H9 (cell line): Measurements from ENCODE around the gene MDK. TPM values are rescaled to one million over a fixed set of nuclear protein-coding genes. Genes with fewer than 3 reads are reported as not detected.
A peak's percentile ranks its signal among the peaks of the same experiment; 100 is the strongest.

Source experiments
- DNase-seq: peaks from one replicate; pipeline ENCODE4 v3.0.0-alpha.2; 2017
- H2AFZ ChIP-seq: one replicate; pipeline ENCODE4 v1.6.1; 2013; ENCODE audit warnings: mild to moderate bottlenecking, low read length, control low read depth, moderate library complexity
- H2AK5ac ChIP-seq: 2 replicates; pipeline ENCODE4 v1.6.1; 2013; ENCODE audit warnings: low read length, control low read depth, mixed read lengths; ENCODE audit not compliant: insufficient read length
- H2BK120ac ChIP-seq: one replicate; pipeline ENCODE4 v1.6.1; 2013; ENCODE audit warnings: low read depth, mild to moderate bottlenecking, low read length, control low read depth, inconsistent platforms; ENCODE audit not compliant: poor library complexity, severe bottlenecking
- H2BK12ac ChIP-seq: 2 replicates; pipeline ENCODE4 v1.6.1; 2013; ENCODE audit warnings: low read length, control low read depth, mixed read lengths, low read depth; ENCODE audit not compliant: insufficient read length
- H2BK15ac ChIP-seq: 2 replicates; pipeline ENCODE4 v1.6.1; 2013; ENCODE audit warnings: low read depth, low read length, control low read depth
- H2BK20ac ChIP-seq: one replicate; pipeline ENCODE4 v1.6.1; 2013; ENCODE audit warnings: low read depth, mild to moderate bottlenecking, low read length, control low read depth, inconsistent platforms; ENCODE audit not compliant: poor library complexity, severe bottlenecking
- H2BK5ac ChIP-seq: 2 replicates; pipeline ENCODE4 v1.6.1; 2013; ENCODE audit warnings: low read length, control low read depth, mixed read lengths; ENCODE audit not compliant: insufficient read length
- H3K14ac ChIP-seq: 2 replicates; pipeline ENCODE4 v1.6.1; 2013; ENCODE audit warnings: low read length, control low read depth; ENCODE audit not compliant: insufficient read depth
- H3K18ac ChIP-seq: 2 replicates; pipeline ENCODE4 v1.6.1; 2013; ENCODE audit warnings: low read depth, mild to moderate bottlenecking, mixed read lengths, low read length, control low read depth; ENCODE audit not compliant: insufficient read length
- H3K23ac ChIP-seq: 2 replicates; pipeline ENCODE4 v1.6.1; 2013; ENCODE audit warnings: low read length, control low read depth, mixed read lengths, low read depth; ENCODE audit not compliant: insufficient read length
- H3K23me2 ChIP-seq: 2 replicates; pipeline ENCODE4 v1.6.1; 2013; ENCODE audit warnings: low read depth, mild to moderate bottlenecking, mixed read lengths, low read length, control low read depth; ENCODE audit not compliant: insufficient read length, poor library complexity, severe bottlenecking
- H3K27ac ChIP-seq: 2 replicates; pipeline ENCODE4 v1.5.1; 2013; ENCODE audit warnings: low read length, control low read depth, mixed read lengths, low read depth; ENCODE audit not compliant: insufficient read length
- H3K27me3 ChIP-seq: 2 replicates; pipeline ENCODE4 v1.6.1; 2013; ENCODE audit warnings: low read length, control low read depth, inconsistent platforms; ENCODE audit not compliant: insufficient read depth
- H3K4ac ChIP-seq: 2 replicates; pipeline ENCODE4 v1.6.1; 2013; ENCODE audit warnings: low read depth, mild to moderate bottlenecking, control low read depth, inconsistent platforms, low read length, moderate library complexity
- H3K4me1 ChIP-seq: 2 replicates; pipeline ENCODE4 v1.6.1; 2013; ENCODE audit warnings: low read length, control low read depth, inconsistent platforms; ENCODE audit not compliant: insufficient read depth
- H3K4me2 ChIP-seq: 2 replicates; pipeline ENCODE4 v1.6.1; 2013; ENCODE audit warnings: low read length, control low read depth, mixed read lengths; ENCODE audit not compliant: insufficient read length, insufficient read depth
- H3K56ac ChIP-seq: 2 replicates; pipeline ENCODE4 v1.6.1; 2013; ENCODE audit warnings: low read depth, mild to moderate bottlenecking, mixed read lengths, low read length, control low read depth; ENCODE audit not compliant: insufficient read length
- H3K79me1 ChIP-seq: 2 replicates; pipeline ENCODE4 v1.6.1; 2013; ENCODE audit warnings: low read depth, mild to moderate bottlenecking, moderate library complexity, low read length, control low read depth, inconsistent platforms; ENCODE audit not compliant: insufficient read depth, poor library complexity, severe bottlenecking
- H3K79me2 ChIP-seq: 2 replicates; pipeline ENCODE4 v1.6.1; 2013; ENCODE audit warnings: low read length, control low read depth, inconsistent platforms; ENCODE audit not compliant: insufficient read depth
- H3K9ac ChIP-seq: 2 replicates; pipeline ENCODE4 v1.6.1; 2013; ENCODE audit warnings: low read length, control low read depth, mixed read lengths; ENCODE audit not compliant: insufficient read length; ENCODE audit errors: extremely low read depth
- H3K9me3 ChIP-seq: one replicate; pipeline ENCODE4 v1.6.1; 2013; ENCODE audit warnings: low read depth, low read length, inconsistent platforms; ENCODE audit not compliant: control insufficient read depth
- H3T11ph ChIP-seq: one replicate; pipeline ENCODE4 v1.6.1; 2013; ENCODE audit warnings: mild to moderate bottlenecking, low read length, control low read depth, inconsistent platforms
- H4K20me1 ChIP-seq: one replicate; pipeline ENCODE4 v1.6.1; 2013; ENCODE audit not compliant: control insufficient read depth, insufficient read length, insufficient read depth
- H4K5ac ChIP-seq: 2 replicates; pipeline ENCODE4 v1.6.1; 2013; ENCODE audit warnings: low read depth, mild to moderate bottlenecking, mixed read lengths, low read length, control low read depth; ENCODE audit not compliant: insufficient read length
- H4K8ac ChIP-seq: replicated peaks from 2 replicates; pipeline ENCODE4 v1.6.1; 2013; ENCODE audit warnings: low read length, control low read depth, mixed read lengths, low read depth; ENCODE audit not compliant: insufficient read length
- H4K91ac ChIP-seq: 2 replicates; pipeline ENCODE4 v1.6.1; 2013; ENCODE audit warnings: low read depth, mild to moderate bottlenecking, moderate library complexity, mixed read lengths, low read length, control low read depth; ENCODE audit not compliant: insufficient read length
- H3K27ac Mint-ChIP-seq, 3 experiments: 2 replicates in 2 of 3; 3 replicates in 1 of 3; pipeline ENCODE4 v1.8.0; 2020 to 2021; ENCODE audit warnings: mixed read lengths in 3 of 3, mild to moderate bottlenecking in 1 of 3, moderate library complexity in 1 of 3
- H3K27me3 Mint-ChIP-seq: 2 replicates; pipeline ENCODE4 v1.8.0; 2021; ENCODE audit warnings: low read depth, mild to moderate bottlenecking, moderate library complexity, mixed read lengths
- H3K36me3 Mint-ChIP-seq, 3 experiments: 2 replicates in 2 of 3; 3 replicates in 1 of 3; pipeline ENCODE4 v1.8.0; 2020 to 2021; ENCODE audit warnings: low read depth in 3 of 3, mixed read lengths in 3 of 3; ENCODE audit not compliant: insufficient read depth in 1 of 3
- H3K4me1 Mint-ChIP-seq, 2 experiments: 2 replicates each; pipeline ENCODE4 v1.8.0; 2020; ENCODE audit warnings: mixed read lengths in 2 of 2
- H3K4me3 Mint-ChIP-seq, 2 experiments: 2 replicates in 1 of 2; 3 replicates in 1 of 2; pipeline ENCODE4 v1.8.0; 2020 to 2021; ENCODE audit warnings: mild to moderate bottlenecking in 2 of 2, mixed read lengths in 2 of 2, moderate library complexity in 1 of 2
- H3K9me3 Mint-ChIP-seq, 2 experiments: 2 replicates in 1 of 2; 3 replicates in 1 of 2; pipeline ENCODE4 v1.8.0; 2020; ENCODE audit warnings: mild to moderate bottlenecking in 2 of 2, mixed read lengths in 2 of 2, moderate library complexity in 1 of 2
- WGBS: extraction: QIAGEN DNeasy Blood & Tissue Kit; methylation state at CpG from one replicate; pipeline ENCODE4 v1.1.7; 2013; ENCODE audit warnings: missing lambda C conversion rate, low lambda C conversion rate, mixed read lengths; ENCODE audit not compliant: insufficient read length; ENCODE audit errors: extremely low coverage; 5-methylcytosine and 5-hydroxymethylcytosine counted together
- total RNA-seq: library from RNA; stranded (reverse); gene quantifications from 2 replicates; pipeline ENCODE4 v1.2.1, GENCODE V29; 2021
- TF ChIP-seq, protein P1 (sequence below): fragments of 200-600 bp; sonication (generic); conservative IDR thresholded peaks from 3 replicates; pipeline ENCODE4 v1.8.0; 2021; ENCODE audit warnings: antibody characterized with exemption, mild to moderate bottlenecking

Gene MDK
- total RNA-seq, 1 experiment from 2014 or later, result 392 TPM

- H3K9ac ChIP-seq, result peak within 1 kb of the TSS; percentile 60
- H3K79me1 ChIP-seq, result peaks cover 8% of the 10 kb centered on the region
- Mint-ChIP-seq H3K36me3 (peaks cover 0 to 4% (median 0%) of the 10 kb centered on the region in 3 experiments; a peak in 1 of 7 replicates), H3K27ac (no peak within 1 kb of the TSS; a peak in 2 of 7 replicates), H3K4me1 (peaks cover 74 to 76% of the 10 kb centered on the region in 2 experiments), H3K9me3 (no peaks in the 10 kb centered on the region; a peak in 2 of 5 replicates), H3K27me3 (peaks cover 10% of the 10 kb centered on the region), H3K4me3 (peak within 1 kb of the TSS; percentile 77 to 87)
- no peaks in the 10 kb centered on the region for H3K9me3 ChIP-seq
- no peak within 1 kb of the TSS for H4K8ac ChIP-seq
- no peak within 1 kb of the TSS for H2BK15ac ChIP-seq
- peaks cover 10% of the 10 kb centered on the region for H3K23me2 ChIP-seq
- no peak within 1 kb of the TSS for H4K5ac ChIP-seq
- H3K56ac ChIP-seq, result no peak within 1 kb of the TSS
- no peak within 1 kb of the TSS for H3K27ac ChIP-seq
- no peak within 1 kb of the TSS for H4K91ac ChIP-seq
- peaks cover 13% of the 10 kb centered on the region; the same call in 1 of the 2 replicates for H3K79me2 ChIP-seq
- no peak within 1 kb of the TSS for H3K18ac ChIP-seq
- H3T11ph ChIP-seq, result no peak within 1 kb of the TSS
- H2BK12ac ChIP-seq, result no peak within 1 kb of the TSS
- H3K14ac ChIP-seq, result no peak within 1 kb of the TSS; the same call in 1 of the 2 replicates
- H3K4me2 ChIP-seq, result peak within 1 kb of the TSS; percentile 93
- no peak within 1 kb of the TSS for H2BK20ac ChIP-seq
- H3K23ac ChIP-seq, result no peak within 1 kb of the TSS
- peaks cover 31% of the 10 kb centered on the region for H3K4me1 ChIP-seq
- TF ChIP-seq, protein P1, sequence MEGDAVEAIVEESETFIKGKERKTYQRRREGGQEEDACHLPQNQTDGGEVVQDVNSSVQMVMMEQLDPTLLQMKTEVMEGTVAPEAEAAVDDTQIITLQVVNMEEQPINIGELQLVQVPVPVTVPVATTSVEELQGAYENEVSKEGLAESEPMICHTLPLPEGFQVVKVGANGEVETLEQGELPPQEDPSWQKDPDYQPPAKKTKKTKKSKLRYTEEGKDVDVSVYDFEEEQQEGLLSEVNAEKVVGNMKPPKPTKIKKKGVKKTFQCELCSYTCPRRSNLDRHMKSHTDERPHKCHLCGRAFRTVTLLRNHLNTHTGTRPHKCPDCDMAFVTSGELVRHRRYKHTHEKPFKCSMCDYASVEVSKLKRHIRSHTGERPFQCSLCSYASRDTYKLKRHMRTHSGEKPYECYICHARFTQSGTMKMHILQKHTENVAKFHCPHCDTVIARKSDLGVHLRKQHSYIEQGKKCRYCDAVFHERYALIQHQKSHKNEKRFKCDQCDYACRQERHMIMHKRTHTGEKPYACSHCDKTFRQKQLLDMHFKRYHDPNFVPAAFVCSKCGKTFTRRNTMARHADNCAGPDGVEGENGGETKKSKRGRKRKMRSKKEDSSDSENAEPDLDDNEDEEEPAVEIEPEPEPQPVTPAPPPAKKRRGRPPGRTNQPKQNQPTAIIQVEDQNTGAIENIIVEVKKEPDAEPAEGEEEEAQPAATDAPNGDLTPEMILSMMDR, result no peak; the same call in none of the 3 replicates
- H2AFZ ChIP-seq, result no peak within 1 kb of the TSS
- no peak within 1 kb of the TSS for H2BK5ac ChIP-seq
- H3K4ac ChIP-seq, result no peak within 1 kb of the TSS
- no peak within 1 kb of the TSS for H2AK5ac ChIP-seq
- no CpG with 5 or more reads among the region's 80 CpGs for WGBS
- H3K27me3 ChIP-seq, result no peaks in the 10 kb centered on the region
- peak; percentile 77 for DNase-seq
- no peak within 1 kb of the TSS for H2BK120ac ChIP-seq
- peaks cover 5% of the 10 kb centered on the region for H4K20me1 ChIP-seq
Observed at GRCh38 chr11:46346886-46347636, 34.4 kb upstream of the MDK start, which contains the start of gene DGKZ. DGKZ (plus strand) TSS chr11:46347463; CDS start chr11:46347660, 197 bp downstream.
